GM18909 (cell line): ENCODE data around the gene SPAG8.

Experiments
- ATAC-seq: cut with Tn5 transposase; IDR thresholded peaks from one replicate; pipeline ENCODE4 v1.9.1; 2021; ENCODE audit warnings: mild to moderate bottlenecking; ENCODE audit not compliant: unreplicated experiment, poor library complexity

Gene SPAG8

DNA sequence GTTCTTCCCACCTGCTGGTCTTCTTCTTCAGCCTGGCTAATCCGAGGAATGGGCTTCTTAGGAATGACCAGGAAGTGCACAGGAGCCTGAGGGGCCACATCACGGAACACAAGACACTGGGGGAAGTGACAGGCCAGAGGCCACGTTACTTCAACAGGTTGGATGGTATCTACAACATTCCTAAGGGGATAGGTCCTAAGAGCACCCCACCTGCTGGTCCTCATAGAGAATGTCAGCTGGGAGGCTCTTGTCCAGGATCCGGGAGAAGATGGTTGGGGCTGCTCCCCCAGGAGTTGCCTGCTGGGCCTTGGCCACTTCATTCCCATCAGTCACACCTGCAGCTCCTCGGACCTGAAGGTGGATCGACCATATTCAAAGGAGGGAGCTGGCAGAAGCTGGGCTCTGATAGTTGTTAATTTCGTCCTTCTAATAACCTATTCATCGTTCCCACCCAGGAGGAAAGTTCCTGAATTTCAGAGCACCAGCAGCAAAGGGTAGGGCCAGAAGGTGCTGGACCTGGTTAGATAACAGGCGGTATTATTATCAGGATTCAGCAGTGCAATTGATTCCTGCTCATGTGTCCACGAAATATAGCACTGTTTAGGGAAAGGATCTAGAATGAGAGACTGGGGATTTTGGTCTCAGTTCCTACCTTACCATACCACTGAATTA is 1.5 kb upstream of the SPAG8 start:
- ATAC-seq: no peak

DNA sequence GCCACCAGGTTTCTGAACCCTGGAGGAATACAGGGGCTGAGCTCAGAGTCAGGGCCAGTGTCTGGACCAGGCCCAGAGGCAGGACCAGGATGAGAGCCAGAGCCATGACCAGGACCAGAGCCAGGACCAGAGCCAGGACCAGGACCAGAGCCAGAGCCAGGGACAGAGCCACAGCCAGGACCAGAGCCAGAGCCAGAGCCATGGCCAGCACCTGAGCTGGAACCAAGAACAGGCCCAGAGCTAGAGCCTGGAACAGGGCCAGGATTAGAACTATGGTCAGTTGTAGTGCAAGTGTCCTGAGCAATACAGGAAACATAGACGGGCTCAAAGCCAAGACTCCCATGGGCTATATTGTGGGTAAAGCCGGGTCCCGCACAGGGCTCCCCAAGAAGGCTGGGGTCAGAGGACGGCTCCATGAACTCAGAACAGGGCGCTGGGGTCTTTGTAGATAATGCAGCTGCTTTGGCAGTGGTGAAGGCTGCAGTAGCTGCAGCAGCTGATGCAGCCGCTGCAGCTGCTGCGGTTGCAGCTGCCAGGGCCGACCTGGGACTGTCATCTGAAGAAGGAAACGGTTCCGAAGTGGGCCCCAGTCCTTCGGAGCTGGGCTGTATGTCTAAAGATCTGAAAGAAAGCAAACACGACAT is 559 bp downstream of the SPAG8 start:
- ATAC-seq: no peak

DNA sequence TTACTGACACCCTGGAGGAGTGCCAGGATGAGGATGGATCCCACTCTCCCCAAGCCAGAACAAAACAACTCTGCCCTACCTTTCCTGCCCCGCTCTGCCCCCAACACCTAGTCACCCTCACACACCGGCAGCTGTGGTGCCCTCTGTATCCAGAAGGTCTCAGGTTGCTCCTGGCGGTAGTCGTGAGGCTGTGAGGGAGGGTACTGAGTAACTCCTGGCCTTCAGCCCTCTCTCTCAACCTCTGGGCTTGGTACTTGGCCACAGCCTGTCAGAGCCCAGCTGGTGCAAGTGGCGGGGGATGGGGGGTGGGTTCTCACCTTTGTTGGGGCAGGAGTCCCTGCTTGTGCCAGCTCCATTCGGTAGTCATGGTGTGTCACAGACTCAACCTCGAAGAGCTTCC is 1.9 kb downstream of the SPAG8 start:
- ATAC-seq: no peak

DNA sequence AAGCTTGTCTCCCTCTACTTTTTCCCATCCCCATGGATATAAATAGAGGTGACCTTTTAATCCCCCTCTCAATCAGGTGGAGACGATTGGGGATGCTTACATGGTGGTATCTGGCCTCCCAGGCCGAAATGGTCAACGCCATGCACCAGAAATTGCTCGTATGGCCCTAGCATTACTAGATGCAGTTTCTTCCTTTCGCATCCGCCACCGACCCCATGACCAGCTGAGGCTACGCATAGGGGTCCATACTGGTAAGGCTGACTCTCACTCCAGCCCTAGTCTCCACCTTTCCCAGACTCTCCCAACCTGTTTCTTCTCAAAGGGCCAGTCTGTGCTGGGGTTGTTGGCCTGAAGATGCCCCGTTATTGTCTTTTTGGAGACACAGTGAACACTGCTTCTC is 3.6 kb downstream of the SPAG8 start:
- ATAC-seq: no peak

DNA sequence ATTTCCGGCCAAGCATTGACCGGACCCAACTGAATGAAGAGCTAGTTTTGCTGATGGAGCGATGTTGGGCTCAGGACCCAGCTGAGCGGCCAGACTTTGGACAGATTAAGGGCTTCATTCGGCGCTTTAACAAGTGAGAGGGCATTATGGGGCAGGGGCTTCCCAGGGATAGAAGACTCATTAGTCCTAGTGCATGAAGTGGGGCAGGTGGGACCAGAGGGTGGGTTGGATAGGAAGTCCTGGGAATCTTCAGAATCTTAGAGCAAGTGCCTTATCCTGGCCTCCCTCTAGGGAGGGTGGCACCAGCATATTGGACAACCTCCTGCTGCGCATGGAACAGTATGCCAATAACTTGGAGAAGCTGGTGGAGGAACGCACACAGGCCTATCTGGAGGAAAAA is 6.0 kb downstream of the SPAG8 start:
- no peak for ATAC-seq

DNA sequence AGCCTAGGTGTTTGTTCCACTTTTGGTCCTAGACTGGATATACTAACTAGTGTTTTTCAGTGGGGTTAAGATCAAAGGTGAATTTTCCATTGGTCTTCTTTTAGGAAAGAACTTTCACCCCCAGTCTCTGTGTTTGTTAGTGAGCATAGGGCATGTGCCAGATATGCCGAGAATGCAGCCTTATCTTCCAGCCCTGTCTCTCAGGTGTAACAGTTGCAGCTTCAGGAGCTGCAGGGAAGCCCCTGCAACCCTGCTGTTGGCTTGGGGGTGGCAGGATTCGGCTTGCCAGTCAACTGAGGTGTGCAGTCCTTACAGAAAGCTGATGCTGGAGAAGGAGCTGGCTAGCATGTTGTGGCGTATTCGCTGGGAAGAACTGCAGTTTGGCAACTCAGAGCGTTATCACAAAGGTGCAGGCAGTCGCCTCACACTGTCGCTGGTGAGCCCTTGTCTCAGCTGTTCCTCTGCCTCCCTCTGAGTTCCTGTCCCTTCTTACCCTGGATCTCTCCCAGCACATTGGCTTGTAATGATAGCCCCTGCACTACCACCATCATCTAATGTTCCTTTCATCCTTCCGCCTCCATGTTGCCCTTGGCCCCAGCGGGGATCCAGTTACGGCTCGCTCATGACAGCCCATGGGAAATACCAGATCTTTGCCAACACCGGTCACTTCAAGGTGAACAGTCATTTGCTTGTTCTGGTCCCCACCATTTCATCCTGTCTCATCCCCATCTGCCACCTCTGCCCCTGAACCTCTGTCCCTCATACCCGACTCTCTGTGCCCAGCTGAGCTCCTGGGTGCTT is 10.5 kb downstream of the SPAG8 start:
- ATAC-seq: no peak

DNA sequence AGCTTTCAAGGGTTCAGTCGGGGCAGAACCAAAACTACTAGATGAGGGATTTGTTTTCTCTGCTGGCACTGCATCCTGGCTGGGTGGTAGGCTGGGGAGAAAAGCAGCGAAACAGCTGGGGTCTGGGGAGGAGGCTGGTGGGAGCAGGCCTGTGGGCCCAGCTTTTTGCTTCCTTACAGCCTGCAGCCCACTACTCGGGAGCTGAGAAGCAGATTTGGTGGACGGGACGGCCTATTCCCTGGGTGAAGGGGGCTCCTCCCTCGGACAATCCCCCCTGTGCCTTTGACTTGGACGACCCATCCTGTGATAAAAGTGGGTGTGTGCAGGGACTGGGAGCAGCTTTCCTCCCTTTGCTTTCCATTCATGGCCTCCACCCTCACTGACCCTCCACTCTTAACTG is 11.5 kb downstream of the SPAG8 start:
- no peak for ATAC-seq

DNA sequence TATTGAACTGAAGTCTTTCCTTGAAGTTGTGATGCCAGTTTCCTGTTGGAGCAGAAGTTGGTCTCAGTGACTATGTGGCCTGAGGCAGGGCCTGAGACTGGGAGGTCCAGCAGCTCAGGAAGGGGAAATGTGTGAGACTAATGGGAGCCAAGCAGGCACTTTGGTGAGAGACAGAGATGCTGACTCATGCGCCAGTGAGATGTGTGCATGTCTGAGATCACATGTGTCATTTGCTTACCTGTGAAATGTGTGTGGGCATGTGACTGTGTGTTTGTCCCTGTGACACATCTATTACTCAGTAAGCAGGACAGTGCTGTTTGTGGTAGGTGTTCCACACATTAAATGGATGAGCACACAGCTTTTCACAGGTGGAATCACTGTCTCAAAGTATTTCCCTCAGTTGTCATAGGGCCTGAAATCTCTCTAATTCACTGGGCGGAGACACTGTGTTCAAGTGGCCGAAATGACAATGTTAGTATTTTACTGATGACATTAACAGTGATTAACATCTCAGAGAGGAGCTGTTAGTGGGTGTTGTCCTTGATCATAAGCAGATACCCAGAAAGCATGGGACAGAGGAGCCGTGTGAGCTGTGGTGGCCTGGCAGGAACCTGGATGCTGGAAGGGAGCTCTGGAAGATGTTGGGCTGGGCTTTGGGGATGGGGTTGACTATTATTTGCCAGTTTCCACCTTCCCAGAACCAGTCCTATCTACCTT is 13.2 kb downstream of the SPAG8 start:
- no peak for ATAC-seq

DNA sequence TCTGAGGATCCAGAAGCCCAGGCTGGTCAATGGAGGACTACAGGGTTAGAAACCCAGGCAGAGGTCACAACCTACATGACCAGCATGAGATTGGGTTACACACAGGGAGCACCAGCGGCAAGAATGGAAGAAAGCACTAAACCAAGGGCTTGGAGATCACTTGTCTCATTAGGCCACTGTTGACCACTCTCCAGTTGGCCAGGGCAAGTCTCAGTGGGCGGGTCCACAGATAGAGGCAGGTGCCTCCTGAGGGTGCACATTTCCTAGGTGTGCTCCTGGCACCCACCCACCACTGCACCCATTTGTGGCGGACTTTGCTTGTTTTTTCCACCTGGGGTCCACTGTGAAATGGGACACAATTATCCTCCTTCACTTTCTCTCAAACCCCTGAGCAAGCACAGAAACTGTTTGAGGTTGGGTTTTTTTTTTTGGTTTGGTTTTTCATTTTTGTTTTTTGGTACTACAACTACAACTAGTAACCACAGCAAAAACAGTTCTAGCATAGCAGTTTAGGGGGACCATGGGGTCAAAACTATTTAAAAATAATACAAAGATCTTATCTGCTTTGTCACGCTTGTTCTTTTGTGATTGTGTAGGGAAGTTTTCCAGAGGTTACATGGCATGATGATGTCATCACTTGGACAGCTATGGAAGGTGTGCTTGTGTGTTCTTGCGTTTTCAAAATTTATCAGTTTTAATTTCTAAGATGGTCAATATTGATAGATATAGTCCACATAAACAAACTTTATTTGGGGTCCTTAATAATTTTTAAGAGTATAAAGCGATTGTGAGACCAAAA is 14.6 kb downstream of the SPAG8 start:
- no peak for ATAC-seq

DNA sequence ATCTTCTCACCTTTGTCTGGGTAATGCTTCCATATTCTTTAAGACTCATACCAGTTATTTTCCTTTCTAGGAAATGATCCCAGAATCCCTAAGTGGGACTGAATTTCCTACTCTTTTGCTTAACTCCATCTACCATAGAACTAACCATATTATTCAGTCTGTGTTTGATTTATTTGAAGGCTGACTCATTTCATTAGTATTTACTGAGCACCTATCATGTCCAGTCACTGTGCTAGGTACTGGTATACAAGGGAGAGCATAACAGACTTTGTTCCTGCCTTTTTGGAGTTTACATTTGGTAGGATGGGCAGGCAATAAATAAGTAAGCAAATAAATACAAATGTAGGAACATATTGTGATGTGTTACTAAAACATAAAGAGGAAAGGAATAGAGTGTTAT is 16.4 kb downstream of the SPAG8 start:
- ATAC-seq: no peak

DNA sequence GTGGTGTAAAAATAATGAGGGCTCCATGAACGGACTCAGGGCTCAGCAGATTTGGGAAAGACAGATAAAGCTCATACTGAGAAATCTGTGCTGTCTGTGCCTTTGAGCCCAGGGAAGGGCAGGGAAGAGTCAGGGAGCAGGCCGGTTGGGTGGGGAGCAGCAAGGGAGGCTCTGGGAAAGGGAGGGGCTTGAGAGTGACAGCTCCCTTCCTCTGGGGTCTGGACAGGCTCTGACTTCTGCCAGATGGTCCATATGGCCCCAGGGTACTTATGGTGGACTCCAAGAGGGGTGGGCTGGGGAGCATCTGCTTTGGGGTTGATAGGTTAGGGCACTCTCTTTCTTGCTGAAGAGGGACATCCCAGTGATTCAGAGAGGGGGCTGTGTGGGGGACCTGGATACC is 18.6 kb downstream of the SPAG8 start:
- no peak for ATAC-seq

DNA sequence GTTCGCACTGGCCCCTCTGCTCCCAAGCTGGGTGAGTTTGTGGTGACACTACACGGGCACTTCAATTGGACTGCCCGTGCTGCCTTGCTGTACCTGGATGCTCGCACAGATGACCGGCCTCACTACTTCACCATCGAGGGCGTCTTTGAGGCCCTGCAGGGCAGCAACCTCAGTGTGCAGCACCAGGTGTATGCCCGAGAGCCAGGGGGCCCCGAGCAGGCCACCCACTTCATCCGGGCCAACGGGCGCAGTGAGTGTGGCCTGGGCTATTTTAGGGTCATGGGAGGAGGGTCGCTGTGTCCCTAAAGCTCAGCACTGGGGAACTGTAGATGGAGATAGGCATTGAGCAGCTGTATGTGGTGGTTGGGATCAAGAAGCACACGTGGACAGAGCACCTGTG is 19.2 kb downstream of the SPAG8 start:
- no peak for ATAC-seq

DNA sequence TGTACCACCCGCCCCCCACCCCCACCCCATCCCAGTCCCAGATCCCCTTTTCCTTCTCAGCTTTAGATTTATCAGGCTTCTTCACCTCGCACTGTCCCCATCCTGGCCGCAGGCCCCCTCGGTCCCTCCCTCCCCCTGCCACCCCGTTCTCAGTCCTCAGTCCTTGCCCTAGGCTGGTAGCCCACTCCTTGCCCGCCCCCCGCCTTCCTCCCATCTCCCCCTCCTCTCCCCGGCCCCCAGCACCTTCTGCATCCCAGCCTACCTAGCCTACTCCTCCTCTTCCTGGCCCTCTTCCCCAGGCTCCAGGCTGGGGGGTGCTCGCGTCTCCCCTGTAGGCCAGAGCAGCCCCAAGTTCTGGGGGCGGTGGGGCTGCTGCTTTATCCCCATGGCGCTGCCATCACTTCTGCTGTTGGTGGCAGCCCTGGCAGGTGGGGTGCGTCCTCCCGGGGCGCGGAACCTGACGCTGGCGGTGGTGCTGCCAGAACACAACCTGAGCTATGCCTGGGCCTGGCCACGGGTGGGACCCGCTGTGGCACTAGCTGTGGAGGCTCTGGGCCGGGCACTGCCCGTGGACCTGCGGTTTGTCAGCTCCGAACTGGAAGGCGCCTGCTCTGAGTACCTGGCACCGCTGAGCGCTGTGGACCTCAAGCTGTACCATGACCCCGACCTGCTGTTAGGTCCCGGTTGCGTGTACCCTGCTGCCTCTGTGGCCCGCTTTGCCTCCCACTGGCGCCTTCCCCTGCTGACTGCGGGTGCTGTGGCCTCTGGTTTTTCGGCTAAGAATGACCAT is 19.8 kb downstream of the SPAG8 start:
- ATAC-seq: no peak

DNA sequence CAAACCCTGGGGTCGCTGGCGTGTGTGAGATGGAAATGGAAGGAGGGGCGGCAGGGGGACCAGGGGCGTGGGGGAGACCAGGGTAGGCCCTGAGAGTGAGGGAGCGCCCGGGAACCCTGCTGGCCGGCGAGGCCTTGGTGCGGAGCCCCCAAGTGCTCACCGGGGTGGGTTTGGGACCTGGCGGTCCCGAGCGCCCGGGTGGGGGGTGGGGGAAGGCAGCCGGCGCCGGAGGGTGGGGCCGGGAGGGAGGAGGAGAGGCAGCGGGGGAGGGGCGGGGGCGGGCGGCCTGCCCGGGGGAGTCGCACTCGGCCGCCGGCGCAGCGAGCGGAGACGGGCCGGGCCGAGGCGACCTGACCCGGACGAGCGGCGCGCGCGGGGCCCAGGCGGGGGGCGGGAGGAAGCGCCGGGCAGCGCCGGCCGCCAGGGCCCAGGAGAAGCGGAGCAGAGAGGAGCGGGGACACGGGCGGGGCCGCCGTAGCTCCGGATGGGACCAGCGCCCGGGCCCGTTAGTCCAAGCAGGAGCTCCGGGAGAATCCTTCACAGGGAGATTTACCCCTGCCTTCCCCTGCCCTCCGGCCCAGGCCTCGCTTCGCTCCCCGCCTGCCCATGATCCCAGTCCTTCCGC is 20.7 kb downstream of the SPAG8 start, which contains the start of gene NPR2:
Gene NPR2 (plus strand): TSS at position 295 of the 625 bp plus-strand sequence. CDS start 818 bp downstream, outside the sequence.
- no peak for ATAC-seq

DNA sequence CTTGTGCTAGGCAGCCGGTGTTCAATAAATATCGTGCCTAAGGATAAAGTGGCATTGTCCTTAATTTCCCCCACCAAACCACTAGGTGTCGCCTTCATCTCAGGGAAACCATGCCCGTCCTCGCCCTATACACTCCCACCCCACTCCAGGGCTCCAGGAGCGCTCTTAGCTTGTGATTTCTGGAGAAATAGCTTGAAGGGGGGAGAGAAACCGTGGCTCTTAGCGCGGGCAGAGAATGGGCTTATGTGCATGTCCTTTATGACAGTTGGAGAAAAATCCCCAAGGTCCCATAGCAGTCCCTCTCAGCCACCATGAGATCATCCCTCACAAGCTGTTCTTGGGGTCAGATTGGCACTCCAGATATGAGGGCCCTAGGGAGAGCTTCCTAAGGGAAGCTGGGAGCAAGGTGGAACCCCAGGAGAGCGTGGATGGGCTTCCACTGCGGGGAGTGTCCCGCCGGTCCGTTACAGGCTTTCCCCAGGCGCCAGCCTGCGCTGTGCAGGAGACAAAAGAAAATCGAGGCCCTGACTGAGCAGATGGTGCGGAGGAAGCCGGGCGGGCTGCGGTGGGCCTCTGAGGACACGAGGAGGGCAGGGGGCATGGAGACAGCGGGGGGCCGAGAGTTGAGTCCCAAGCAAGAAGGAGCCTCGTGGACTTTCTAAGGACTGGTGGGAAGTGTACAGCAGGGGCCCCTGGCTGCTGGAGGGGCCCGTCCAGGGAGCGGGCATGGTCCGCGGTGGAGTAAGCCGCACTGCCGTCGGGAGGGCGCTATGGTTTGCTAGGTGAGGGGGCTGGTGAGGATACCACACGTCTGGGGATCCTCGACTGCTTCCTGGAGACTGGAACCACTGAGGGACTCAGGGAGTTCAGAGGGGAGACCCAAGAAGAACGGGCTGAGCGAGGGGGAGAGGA is 21.4 kb downstream of the SPAG8 start:
- ATAC-seq: no peak

DNA sequence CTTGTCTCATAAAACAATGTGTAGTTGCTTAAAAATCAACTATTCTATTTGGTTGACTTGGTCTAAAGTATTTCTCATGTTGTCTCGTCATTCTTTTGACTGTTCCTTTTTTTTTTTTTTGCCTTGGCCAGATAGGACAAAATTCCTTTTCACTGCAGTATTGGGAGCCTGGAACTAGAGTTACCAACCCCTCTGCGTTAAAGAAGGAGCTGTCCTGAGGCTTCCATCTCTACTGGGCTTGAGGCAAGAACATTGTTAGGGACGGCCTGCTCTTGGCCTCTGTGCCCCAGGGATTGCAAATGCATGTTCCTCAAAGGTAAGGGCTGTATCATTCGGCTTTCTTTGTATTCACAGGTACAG is 22.1 kb downstream of the SPAG8 start:
- ATAC-seq: no peak

DNA sequence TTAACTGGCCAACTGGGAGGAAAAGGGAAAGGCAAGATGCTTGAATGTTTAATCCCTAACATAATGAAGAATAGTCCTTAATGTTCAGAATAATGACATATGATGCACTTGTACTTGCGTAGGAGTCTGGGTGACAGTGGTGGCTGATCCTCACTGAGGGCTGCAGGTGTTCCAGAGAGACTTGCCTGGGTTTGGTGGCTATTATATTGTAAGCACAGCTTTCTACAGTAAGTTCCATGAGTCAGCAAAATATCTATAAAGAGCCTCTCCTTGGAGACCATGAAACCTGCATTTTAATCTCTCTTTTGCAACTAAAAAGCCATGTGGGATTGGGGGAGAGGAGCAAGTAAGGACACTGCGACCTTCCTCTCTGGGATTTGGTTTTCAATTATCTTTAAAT is 22.5 kb downstream of the SPAG8 start:
- no peak for ATAC-seq

DNA sequence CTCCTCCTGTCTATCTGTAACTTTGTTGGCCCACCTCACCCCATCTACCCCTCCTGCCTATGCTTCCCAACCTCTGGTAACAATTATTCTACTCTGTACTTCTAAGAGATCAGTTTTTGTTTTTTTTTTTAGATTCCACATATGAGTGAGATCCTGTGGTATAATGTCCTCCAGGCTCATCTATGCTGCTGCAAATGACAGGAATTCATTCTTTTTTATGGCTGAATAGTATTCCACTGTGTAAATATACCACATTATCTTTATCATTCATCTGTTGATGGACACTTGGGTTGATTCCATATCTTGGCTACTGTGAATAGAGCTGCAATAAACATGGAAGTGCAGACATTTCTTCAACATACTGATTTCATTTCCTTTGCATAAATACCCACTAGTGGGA is 28.6 kb downstream of the SPAG8 start:
- ATAC-seq: no peak
